ENCODE measurements around the gene TVP23C.
"Not testable (repeated sequence)": the region's sequence is repeated elsewhere in the genome, so short reads cannot be mapped to it uniquely, and the experiment has no call there.

The TVP23C gene

DNA sequence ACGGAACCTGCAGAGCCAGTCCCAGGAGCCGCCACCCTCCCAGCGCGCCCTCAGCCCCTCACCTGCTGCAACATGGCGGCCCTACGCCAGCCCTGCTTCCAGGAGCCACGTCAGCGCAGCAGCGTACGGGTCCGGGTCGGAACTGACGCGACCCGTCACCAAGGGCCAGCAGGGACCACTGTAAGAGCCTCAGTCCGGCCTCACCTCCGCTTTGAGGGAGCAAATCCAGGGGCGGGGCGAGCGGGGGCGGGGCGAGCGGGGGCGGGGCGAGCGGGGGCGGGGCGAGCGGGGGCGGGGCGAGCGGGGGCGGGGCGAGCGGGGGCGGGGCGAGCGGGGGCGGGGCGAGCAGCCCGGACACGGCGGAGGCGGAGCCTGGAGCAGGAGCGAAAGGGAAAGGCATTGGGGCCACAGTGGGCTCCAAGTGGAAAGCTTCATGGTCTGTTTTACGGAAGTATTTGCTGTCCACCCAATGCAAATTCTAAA, at the start of gene TVP23C:
TSS of gene TVP23C (minus strand) at position 109 of the 483 bp plus-strand sequence. CDS start at position 74, 35 bp downstream.
- DNase-seq = peak; percentile 86

DNA sequence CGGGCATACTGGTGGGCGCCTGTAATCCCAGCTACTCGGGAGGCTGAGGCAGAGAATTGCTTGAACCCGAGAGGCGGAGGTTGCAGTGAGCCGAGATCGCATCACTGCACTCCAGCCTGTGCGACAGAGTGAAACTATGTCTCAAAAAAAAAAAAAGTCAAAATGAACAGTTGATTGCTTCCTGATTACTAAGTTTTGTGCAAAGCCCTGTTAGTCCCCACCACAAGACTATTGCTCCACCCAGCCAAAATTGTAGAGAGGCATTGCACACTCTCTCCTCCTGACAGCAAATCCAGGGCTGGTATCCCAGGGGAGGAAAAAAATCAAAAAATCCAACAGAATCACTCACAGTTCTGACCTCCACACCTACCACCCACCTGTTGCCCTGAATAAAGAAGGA, 29.7 kb upstream of the TVP23C start:
- DNase-seq = not testable (repeated sequence)

DNA sequence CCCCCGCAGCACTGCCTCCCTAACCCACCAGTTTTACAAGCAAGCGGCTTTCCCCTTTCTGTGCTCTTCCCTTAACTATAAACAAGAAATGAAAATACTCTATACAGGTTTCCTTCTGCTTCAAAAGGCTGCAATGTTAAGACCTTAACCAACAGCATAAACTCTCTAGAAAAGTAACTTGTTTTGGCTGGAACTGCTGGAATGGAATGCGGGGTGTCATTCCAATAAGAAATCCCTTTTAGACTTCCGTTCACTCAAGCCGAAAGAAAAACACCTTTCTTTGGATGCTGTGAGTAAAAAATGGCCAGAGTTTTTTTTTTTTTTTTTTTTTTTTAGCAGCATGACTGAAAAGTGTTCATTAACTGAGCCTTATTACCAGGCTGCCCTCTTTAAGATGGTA, 28.7 kb upstream of the TVP23C start:
- DNase-seq = not testable (repeated sequence)

DNA sequence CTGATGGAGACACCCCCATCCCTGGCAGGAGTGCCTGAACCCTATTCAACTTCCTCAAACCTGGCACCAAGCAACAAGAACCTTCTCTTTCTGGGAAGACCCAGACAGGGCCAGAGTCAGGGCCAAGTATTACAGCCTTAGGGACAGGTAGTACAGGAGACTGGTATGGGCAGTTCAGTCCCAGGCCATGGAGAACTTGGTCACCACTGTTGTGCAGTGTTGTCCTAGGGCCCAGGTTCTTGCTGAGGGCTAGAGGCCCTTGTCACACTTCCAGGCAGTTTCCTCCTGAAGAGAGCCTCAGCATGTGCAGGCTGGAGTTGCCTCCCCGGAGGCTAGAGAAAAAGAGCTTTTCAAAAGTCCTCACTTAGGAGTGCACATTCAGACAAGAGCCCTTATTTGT, 27.6 kb upstream of the TVP23C start:
- not testable (repeated sequence) for DNase-seq

DNA sequence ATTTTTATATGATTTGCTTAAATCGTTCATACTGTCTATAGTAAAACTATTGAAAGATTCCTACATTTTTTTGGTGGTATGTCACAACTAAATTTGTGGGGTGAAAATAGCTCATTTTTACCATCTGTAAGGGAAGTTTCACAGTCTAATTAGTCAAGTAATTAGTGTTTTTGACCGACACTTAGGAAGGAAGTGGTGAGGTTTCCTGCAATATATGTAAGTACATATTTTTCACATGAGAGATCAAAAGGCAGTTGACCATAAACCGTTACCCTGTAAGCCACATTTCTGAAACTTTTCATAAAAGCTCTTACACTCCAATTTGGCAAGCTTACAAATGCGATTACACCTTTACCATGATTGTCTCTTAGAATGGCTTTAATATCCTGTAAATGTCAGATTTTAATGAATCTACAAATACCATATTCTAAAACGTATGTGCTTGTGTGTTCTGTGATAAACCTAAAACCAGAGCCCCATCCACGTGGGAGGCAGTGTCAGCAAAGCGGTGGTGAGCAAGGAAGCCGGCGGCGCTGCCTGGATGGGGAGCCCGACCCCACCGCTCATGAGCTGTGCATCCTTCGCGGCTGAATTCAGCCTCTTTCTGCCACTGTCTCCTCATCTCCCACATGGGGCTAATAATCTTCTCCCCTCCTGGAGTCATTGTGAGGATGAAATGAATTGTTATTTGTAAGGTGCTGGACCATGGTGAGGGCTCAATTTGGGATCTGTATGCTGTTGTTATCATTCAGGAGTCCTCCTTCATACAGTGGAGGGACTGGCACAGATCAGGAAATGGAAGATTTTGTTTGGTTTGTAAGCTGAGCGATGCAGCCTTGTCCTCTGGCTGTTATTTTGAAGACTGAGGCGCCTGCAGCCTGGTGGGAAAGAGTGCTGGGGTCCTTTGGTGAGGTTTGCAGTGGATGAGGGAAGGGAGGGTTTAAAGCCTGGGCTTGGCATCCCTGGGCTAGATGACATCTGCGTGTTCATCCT, 26.6 kb upstream of the TVP23C start:
- not testable (repeated sequence) for DNase-seq

DNA sequence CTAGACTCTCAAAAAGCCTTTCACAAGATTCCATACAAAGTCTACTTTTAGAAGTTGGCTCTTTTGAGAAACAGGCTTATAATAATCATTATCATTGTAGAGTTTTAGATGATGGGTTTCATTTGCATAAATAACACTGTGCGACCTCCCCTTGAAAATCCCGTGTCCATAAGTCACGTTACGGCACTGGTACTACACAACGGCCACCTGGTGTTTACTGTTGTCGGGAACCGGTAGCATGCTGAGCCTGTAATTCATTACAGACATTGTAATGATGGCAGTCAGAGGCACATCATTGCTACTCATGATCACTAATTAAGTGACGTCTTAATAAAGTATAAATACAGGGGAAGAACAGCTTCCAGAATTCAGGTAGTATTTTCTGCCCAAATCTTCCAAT, 24.7 kb upstream of the TVP23C start:
- DNase-seq = not testable (repeated sequence)

DNA sequence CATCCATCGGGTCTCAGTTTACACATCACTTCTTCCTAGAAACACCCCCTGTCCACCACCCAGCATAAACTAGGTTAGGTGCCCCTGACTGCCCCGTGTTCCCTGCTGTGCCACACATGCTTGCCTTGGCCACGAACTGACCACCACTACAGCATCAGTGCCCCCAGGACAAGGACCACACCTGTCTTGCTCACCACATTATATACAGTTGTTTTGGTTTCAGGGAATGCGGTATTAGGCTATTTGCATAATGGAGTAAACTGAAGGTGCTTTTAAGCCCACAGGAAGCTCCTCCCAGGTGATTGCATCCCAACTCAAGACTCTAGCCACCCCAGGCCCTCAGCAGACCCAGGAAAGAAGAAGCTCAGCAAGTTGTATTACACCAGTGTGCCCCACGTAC, 20.0 kb upstream of the TVP23C start:
- DNase-seq = not testable (repeated sequence)

DNA sequence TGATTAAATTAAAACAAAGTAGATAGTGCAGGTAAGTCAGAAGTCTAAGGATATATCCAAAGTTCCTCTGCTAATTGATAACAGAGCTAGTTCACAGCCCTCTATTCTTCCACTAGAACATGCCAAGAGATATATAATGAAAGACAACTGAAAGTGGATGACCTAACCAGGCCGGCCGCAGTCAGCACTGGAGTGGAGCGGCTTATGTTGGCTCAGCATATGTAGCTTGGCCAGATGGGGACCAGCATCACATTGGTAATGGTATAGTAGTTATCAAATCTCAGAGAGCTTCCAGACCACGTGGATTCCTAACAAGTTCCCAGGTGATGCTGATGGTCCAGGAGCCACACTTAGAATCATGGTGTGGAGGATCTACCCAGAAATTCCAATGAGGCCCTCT, 18.2 kb upstream of the TVP23C start:
- DNase-seq = not testable (repeated sequence)

DNA sequence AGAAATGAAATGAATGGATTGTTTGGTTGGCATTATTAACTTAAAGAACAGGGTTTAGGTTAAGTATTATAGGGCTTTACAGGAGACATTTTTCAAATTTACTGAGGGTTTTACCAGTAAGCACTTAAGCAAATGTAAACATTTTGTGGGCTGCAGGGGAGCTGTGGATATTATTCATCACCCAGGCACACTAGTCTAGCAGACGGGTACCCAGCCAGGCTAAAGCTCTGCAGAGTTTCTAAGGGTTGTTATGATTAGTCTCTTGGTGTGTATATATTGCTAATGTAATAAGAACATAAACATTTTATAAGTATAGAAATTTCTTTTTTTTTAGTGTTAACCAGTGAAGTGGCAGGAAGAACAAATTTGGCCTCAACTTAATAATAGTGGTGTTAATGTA, 13.6 kb upstream of the TVP23C start:
- not testable (repeated sequence) for DNase-seq

DNA sequence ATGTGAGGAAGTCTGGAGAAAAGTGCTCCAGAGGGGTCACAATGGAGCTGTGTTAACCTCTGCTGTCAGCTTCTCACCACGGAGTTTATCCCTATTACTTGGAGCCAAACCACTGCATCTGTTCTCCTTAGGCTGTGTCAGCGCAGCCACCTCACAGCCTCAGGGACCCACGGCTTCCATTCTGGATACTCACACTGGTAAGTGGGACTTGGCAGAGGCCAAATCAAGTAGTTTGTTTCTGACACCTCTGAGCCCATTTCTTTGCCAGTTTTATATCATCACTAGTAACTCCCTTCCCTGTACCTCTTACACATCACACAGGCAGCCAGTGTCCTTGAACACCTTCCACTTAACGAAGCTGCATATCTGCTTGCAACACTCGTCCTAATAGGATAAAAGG, 11.4 kb upstream of the TVP23C start:
- DNase-seq = not testable (repeated sequence)

DNA sequence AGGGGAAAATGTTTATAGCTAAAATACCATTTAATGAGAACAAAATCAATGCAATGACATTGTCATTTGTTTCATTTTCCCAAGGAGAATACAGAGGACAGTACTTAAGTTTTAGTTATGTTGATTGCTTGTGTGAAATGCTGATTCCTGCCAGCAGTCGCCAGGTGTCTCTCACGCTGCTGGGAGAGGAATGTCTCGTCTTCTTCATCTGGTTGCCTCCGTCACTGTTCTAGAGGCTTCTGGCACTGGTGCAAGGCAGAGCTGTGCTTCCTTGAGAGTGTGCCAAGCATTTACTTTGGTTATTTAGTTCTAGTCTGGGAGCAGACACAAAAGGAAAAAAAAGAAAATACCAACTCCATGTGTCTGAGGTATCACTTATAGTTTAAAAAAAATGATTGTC, 10.6 kb upstream of the TVP23C start:
- DNase-seq = peak; percentile 24

DNA sequence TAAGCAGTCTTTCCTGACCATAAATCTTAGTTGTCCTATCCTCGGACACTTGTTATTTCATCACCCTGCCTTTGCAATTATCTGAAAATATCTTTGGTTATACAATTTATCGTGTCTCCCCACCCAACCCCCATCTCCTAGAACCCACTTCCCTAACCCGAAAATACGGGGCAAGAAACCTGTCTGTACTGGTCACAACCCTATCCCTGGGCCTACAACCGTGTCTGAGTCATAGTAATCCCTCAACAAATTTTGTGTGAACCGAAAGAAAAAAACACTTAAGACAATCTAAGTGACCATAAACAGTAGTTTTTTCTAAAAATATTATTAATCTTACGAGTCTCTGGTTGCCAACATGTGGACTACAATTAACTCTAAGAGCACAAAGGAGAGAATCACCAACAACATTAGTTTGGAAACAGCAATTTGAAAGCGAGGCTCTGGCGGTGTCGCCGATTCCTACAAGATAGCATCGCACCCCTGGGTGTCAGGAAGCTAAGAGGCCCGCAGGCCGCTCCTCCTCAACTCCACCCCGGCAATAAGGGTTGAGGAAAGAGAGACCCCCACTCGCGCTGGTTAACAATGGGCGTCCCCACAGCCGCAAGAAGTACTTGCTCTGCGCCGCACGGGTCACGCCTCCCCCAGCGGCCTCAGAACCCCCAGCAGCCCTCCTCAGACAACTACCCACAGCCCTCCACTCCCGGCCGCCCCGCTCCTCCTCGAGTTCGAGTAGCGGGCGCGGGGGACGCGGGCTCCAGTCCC, 489 bp downstream of the TVP23C start:
- not testable (repeated sequence) for DNase-seq

DNA sequence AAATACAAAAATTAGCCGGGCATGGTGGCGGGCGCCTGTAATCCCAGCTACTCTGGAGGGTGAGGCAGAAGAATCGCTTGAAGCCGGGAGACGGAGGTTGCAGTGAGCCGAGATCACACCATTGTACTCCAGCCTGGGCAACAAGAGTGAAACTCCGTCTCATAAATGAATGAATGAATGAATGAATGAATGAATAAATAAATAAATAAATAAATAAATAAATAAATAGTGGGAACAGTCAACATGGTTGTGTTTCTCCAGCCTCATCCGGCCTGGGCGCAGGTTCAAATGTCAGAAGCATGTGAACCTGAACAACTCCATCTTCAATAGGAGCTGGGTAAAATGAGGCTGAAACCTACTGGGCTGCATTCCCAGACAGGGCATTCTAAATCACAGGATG, 1.8 kb downstream of the TVP23C start:
- not testable (repeated sequence) for DNase-seq

DNA sequence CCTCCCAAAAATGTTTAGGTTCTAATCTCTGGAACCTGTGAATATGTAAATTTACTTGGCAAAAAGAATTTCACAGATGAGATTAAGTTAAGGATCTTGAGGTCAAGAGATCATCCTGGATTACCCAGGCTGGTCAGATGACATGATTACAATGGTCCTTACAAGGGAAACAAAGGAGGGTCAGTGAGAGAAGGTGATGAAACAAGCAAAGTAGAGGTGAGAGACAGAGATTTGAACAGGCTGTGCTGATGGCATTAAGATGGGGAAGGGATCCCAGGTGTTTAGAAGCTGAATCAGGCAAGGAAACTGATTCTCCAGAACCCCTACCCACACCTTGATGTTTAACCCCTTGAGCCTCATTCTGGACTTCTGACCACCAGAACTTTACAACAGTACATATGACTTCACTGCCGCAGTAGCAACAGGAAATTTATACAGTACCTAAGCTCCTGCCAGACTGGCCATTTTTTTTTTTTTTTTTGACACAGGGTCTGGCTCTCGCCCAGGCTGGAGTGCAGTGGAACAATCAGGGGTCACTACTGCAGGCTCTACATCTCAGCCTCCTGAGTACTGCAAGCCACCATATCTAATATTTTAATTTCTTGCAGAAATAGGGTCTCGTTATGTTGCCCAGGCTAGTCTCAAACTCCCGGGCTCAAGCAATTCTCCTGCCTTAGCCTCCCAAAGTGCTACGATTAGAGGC, 4.7 kb downstream of the TVP23C start:
- DNase-seq = not testable (repeated sequence)

DNA sequence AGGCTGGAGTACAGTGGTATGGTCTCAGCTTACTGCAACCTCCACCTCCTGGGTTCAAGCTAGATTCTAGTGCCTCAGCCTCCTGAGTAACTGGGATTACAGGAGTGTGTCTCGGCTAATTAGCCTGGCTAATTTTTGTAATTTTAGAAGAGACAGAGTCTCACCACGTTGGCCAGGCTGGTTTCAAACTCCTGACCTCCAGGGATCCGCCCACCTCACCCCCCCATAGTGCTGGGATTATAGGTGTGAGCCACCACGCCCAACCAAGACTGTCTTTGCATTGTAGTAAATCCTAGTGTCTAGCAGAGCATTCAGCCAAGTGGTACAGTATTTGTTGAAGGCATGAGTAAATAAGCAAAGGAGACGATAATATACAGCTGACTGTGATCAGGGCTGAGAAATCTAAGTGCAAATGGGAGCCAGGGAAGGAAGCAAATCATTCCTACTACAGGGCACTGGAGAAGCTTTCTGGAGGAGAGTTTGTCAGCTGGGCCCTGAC, 5.9 kb downstream of the TVP23C start:
- not testable (repeated sequence) for DNase-seq

DNA sequence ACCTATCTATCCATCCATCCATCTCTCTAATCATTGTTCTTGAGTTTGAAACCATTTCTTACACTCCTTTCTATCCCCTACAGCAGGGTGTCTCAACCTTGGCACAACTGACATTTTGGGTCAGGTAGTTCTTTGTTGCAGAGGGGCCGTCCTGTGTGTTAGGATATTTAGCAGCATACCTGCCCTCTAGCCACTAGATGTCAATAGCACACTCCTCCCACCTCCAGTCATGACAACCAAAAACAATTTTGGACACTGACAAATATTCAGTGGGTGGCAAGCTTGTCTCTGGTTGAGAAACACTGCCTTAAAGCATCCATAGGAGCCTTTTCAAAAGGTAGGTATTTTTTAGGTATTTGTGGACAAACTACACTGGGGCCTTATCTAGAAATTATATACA, 10.4 kb downstream of the TVP23C start:
- not testable (repeated sequence) for DNase-seq

DNA sequence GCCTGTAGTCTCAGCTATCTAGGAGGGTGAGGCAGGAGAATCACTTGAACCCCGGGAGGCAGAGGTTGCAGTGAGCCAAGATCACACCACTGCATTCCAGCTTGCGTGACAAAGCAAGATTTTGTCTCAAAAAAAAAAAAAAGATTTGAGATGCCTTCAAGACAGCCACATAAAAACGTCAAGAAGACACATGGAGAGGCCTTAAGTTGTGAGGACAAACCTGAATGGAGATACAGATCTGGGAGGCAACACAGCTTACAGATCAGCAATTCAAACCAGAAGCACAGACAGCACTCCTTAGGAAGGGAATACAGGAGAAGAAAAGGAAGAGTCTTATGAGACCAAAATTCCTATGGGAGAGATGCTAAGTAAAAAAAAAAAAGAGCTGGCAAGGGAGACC, 13.7 kb downstream of the TVP23C start:
- DNase-seq = not testable (repeated sequence)

DNA sequence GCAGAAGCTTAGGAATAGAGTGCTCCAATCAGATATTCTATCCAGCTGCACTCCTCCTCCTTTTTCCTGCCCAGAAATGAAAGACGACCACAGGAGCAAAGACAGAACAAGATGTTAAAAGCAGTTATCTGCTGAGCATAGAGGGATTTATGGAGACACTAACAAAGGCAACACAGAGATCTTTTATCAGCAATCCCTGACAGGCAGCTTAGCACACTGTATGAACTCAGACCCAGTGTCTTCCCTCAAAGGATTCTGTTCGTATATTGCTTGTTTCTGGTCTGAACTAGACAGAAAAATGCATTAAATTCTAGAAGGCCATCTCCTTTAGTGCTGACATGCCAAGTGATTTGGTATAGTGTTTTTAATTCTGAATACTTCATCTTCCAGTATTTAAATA, 16.7 kb downstream of the TVP23C start:
- DNase-seq = not testable (repeated sequence)

DNA sequence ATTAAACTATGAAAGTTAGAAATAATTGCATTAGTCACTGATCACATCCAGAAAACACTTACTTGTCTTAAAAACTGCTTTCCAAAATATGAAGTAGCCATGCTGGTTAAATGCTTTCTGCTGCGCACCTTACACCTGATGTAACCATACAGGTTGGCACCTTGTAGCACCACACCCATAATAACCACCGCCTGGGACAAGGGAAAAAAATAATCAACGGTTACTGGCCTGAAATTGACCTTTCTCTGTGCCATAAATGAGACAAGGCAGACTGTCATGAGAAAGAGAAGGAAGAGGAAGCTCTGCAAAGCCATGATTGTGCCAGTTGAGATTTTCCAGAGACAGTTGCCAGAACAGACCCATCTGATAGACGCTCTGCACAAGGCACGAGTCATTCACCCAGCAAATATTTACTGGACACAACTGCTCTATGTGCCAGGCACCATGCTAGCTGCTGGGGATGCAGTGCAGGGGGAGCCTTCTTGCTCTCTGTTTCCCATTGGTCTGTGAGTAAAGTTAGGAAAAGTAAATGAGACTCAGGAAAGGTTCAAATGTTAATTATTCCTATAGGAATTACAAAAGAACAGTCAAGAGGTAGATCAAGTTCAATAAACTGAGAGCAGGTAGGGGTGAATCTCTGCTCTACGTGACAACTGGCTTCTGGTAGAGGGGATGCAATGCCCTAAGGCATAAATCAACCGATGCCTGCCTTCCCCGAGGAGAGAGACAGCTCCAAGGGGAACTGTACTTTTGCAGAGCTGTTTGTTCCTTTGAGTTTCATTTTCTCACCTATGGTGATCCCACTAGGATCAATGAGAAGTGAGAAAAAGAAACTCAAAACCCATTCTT, 22.7 kb downstream of the TVP23C start:
- not testable (repeated sequence) for DNase-seq

DNA sequence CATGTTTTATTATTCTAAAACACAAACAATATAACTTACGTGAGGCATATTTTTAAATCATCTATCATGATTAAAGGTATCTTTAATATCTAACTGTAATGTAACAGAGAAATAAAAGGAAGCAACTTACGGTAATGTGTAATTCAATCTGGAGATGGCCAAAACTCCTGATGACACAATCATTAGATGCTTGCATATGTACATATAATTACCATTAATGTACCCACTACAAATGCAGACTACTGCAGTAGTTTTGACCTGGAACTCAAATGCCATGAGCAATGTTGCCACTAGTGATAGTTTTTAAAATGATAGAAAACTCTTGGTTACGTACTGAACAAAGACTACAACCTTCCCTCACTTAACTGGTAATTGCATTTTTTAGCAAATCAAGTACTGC, 30.2 kb downstream of the TVP23C start:
- not testable (repeated sequence) for DNase-seq

Measured in right hindlimb (tissue), 1 donor.